ENCODE results near the gene RAP1B. TPM values are rescaled to one million over a fixed set of nuclear protein-coding genes. Genes with fewer than 3 reads are reported as not detected.

RAP1B gene
- polyA plus RNA-seq, 1 donor (not counting 4 experiments of a cell fraction or from before 2014, with no cell fraction given), result 274 TPM

- Histone ChIP-seq H4K20me1 (ENCODE audit: control insufficient read depth, extremely low read depth, insufficient read depth, low read length) (peaks cover 19% of the 10 kb centered on the region), H3K9ac (ENCODE audit: control insufficient read depth, extremely low read depth, insufficient read depth, low read length) (no peak overlapping the region), H3K9me3 (ENCODE audit: control insufficient read depth, low read depth, low read length) (no peaks in the 10 kb centered on the region), H3K4me2 (ENCODE audit: control insufficient read depth, extremely low read depth, insufficient read depth, low read depth, low read length) (no peak overlapping the region), H3K4me1 (ENCODE audit: control insufficient read depth, extremely low read depth, insufficient read depth, low read length) (peaks cover 12% of the 10 kb centered on the region), H3K36me3 (ENCODE audit: control insufficient read depth in 2 of 2, extremely low read depth in 1 of 2, insufficient read depth in 2 of 2, low read length in 2 of 2) (peaks cover 2 to 18% of the 10 kb centered on the region in 2 experiments), H3K27ac (ENCODE audit: control insufficient read depth, insufficient read depth, low read length) (no peak overlapping the region), H3K79me2 (ENCODE audit: control insufficient read depth, insufficient read depth, low read length) (peaks cover 98% of the 10 kb centered on the region), H3K27me3 (ENCODE audit: control insufficient read depth, extremely low read depth, insufficient read depth, low read length) (no peaks in the 10 kb centered on the region), H3K4me3 (ENCODE audit: control insufficient read depth in 2 of 3, extremely low read depth in 1 of 3, insufficient read depth in 2 of 3, low read depth in 1 of 3, low read length in 3 of 3) (no peak overlapping the region), H3K9me1 (ENCODE audit: control insufficient read depth, extremely low read depth, insufficient read depth, low read length) (no peaks in the 10 kb centered on the region), H2AFZ (ENCODE audit: control insufficient read depth, low read length) (no peak overlapping the region)
- dilution Hi-C loops (cut with MboI; ENCODE audit: extremely low pct_ligation_motif_present, low sequenced_read_pairs), result no loop called here
- FAIRE-seq (no peak), DNase-seq (ENCODE audit: low read depth, low spot score) (no peak)
- TF ChIP-seq EZH2 (IDR thresholded peaks at IDR 0.05; ENCODE audit: low read length) (no peak), CTCF (optimal IDR thresholded peaks at IDR 0.05 in 1 of 3, IDR thresholded peaks at IDR 0.05 in 1 of 3, conservative IDR thresholded peaks at IDR 0.05 in 1 of 3; ENCODE audit: extremely low read depth in 1 of 3, insufficient read depth in 2 of 3, low read length in 3 of 3) (no peak)
These were observed 19.4 kb downstream of the RAP1B start for GRCh38 chr12:68630050-68630449.

GRCh38 chr12:68630598-68630997, 19.9 kb downstream of the RAP1B start:
- no peak overlapping the region for H2AFZ ChIP-seq (ENCODE audit: control insufficient read depth, low read length)
- DNase-seq (ENCODE audit: low read depth, low spot score) (no peak), FAIRE-seq (no peak)
- dilution Hi-C loops (cut with MboI; ENCODE audit: extremely low pct_ligation_motif_present, low sequenced_read_pairs), result no loop called here
- no peak overlapping the region for H3K9ac ChIP-seq (ENCODE audit: control insufficient read depth, extremely low read depth, insufficient read depth, low read length)
- H3K27ac ChIP-seq (ENCODE audit: control insufficient read depth, insufficient read depth, low read length), result no peak overlapping the region
- H3K4me1 ChIP-seq (ENCODE audit: control insufficient read depth, extremely low read depth, insufficient read depth, low read length), result peaks cover 12% of the 10 kb centered on the region
- no peaks in the 10 kb centered on the region for H3K9me1 ChIP-seq (ENCODE audit: control insufficient read depth, extremely low read depth, insufficient read depth, low read length)
- peaks cover 98% of the 10 kb centered on the region for H3K79me2 ChIP-seq (ENCODE audit: control insufficient read depth, insufficient read depth, low read length)
- no peaks in the 10 kb centered on the region for H3K27me3 ChIP-seq (ENCODE audit: control insufficient read depth, extremely low read depth, insufficient read depth, low read length)
- peaks cover 2 to 18% of the 10 kb centered on the region in 2 experiments for H3K36me3 ChIP-seq (ENCODE audit: control insufficient read depth in 2 of 2, extremely low read depth in 1 of 2, insufficient read depth in 2 of 2, low read length in 2 of 2)
- H3K9me3 ChIP-seq (ENCODE audit: control insufficient read depth, low read depth, low read length), result no peaks in the 10 kb centered on the region
- TF ChIP-seq CTCF (optimal IDR thresholded peaks at IDR 0.05 in 1 of 3, IDR thresholded peaks at IDR 0.05 in 1 of 3, conservative IDR thresholded peaks at IDR 0.05 in 1 of 3; ENCODE audit: extremely low read depth in 1 of 3, insufficient read depth in 2 of 3, low read length in 3 of 3) (no peak), EZH2 (IDR thresholded peaks at IDR 0.05; ENCODE audit: low read length) (no peak)
- no peak overlapping the region for H3K4me3 ChIP-seq (ENCODE audit: control insufficient read depth in 2 of 3, extremely low read depth in 1 of 3, insufficient read depth in 2 of 3, low read depth in 1 of 3, low read length in 3 of 3)
- H4K20me1 ChIP-seq (ENCODE audit: control insufficient read depth, extremely low read depth, insufficient read depth, low read length), result peaks cover 19% of the 10 kb centered on the region
- H3K4me2 ChIP-seq (ENCODE audit: control insufficient read depth, extremely low read depth, insufficient read depth, low read depth, low read length), result no peak overlapping the region
